A549 (cell line): ENCODE results near the gene PPP1R12B. TPM values are rescaled to one million over a fixed set of nuclear protein-coding genes. Genes with fewer than 3 reads are reported as not detected.
"Not testable (repeated sequence)": the region's sequence is repeated elsewhere in the genome, so short reads cannot be mapped to it uniquely, and the experiment has no call there.

Source experiments
- ATAC-seq, 2 experiments: fragments of 200-7000 bp in 1 of 2; fragments of >200 bp in 1 of 2; cut with Nextera tagmentation in 1 of 2; cut with Tn5 transposase in 1 of 2; 3 replicates each; pipeline versions ENCODE4 v1.8.0 to v1.9.1; 2018 to 2020; ENCODE audit warnings: mild to moderate bottlenecking in 1 of 2, moderate library complexity in 1 of 2
- CTCF ChIA-PET: fragments of 300-600 bp; sonication (Branson Sonifier 250); formaldehyde crosslinking; extraction: SDS; loops from one replicate; lab custom pipeline; 2021; ENCODE audit warnings: antibody characterized with exemption, inconsistent platforms; lab: Yijun Ruan, JAX
- POLR2A ChIA-PET: fragments of 350-600 bp; formaldehyde crosslinking; extraction: SDS; loops from one replicate; lab custom pipeline; 2021; ENCODE audit warnings: antibody characterized with exemption, inconsistent platforms; lab: Yijun Ruan, JAX
- DNase-seq, 2 experiments: peaks; one replicate each; pipeline versions ENCODE4 v3.0.0 to v3.0.0-alpha.2; 2011 to 2016; ENCODE audit warnings: low read depth in 1 of 2, low spot score in 1 of 2
- FAIRE-seq: peaks from 2 replicates; lab custom pipeline; 2011; peaks lifted over from hg19 to GRCh38; lab: Jason Lieb, UNC
- H3K27ac ChIP-seq, 2 experiments: fragments of >200 bp; sonication (Bioruptor Twin); formaldehyde crosslinking; 3 replicates each; pipeline ENCODE4 v1.5.1; 2016 to 2017
- H3K4me1 ChIP-seq: fragments of >200 bp; sonication (Bioruptor Twin); formaldehyde crosslinking; 3 replicates; pipeline ENCODE4 v1.6.1; 2016
- H3K4me2 ChIP-seq: fragments of >200 bp; sonication (Bioruptor Twin); formaldehyde crosslinking; 3 replicates; pipeline ENCODE4 v1.6.1; 2016
- H3K4me3 ChIP-seq: fragments of >200 bp; sonication (Bioruptor Twin); formaldehyde crosslinking; 3 replicates; pipeline ENCODE4 v1.5.1; 2016
- H3K9me3 ChIP-seq: fragments of >200 bp; sonication (Bioruptor Twin); formaldehyde crosslinking; 3 replicates; pipeline ENCODE4 v1.6.1; 2016
- CEBPB ChIP-seq, 2 experiments: fragments of >200 bp in 1 of 2; sonication (Bioruptor Twin) in 1 of 2; formaldehyde crosslinking in 1 of 2; IDR thresholded peaks; 2 replicates each; pipeline ENCODE4 v1.6.1; 2012 to 2016
- CHD2 ChIP-seq: fragments of 150-350 bp; IDR thresholded peaks from 2 replicates; pipeline ENCODE4 v1.6.1; 2014; ENCODE audit warnings: low read length; ENCODE audit not compliant: partially characterized antibody
- CTCF ChIP-seq: fragments of >200 bp; sonication (Bioruptor Twin); formaldehyde crosslinking; IDR thresholded peaks from 3 replicates; pipeline ENCODE4 v1.5.1; 2016
- FOXS1 ChIP-seq: fragments of 250-450 bp; sonication (Bioruptor Pico); IDR thresholded peaks from 2 replicates; pipeline ENCODE4 v1.5.0; 2020; ENCODE audit warnings: mild to moderate bottlenecking, moderate library complexity
- HOXA7 ChIP-seq: fragments of 250-450 bp; sonication (Bioruptor Pico); IDR thresholded peaks from 2 replicates; pipeline ENCODE4 v1.5.0; 2020; ENCODE audit warnings: mild to moderate bottlenecking, moderate library complexity
- HOXB5 ChIP-seq: fragments of 250-450 bp; sonication (Bioruptor Pico); IDR thresholded peaks from 2 replicates; pipeline ENCODE4 v1.5.0; 2020; ENCODE audit warnings: mild to moderate bottlenecking, moderate library complexity
- RAD21 ChIP-seq, 2 experiments: fragments of >200 bp in 1 of 2; sonication (Bioruptor Twin) in 1 of 2; formaldehyde crosslinking in 1 of 2; IDR thresholded peaks in 1 of 2; conservative IDR thresholded peaks in 1 of 2; 2 replicates in 1 of 2; 3 replicates in 1 of 2; pipeline ENCODE4 v1.6.1; 2012 to 2018; ENCODE audit warnings: inconsistent platforms in 1 of 2
- SMC3 ChIP-seq: fragments of >200 bp; sonication (Bioruptor Twin); formaldehyde crosslinking; IDR thresholded peaks from 3 replicates; pipeline ENCODE4 v1.6.1; 2018; ENCODE audit warnings: inconsistent platforms
- ZC3H11A ChIP-seq: fragments of 450-650 bp; IDR thresholded peaks from 2 replicates; pipeline ENCODE4 v1.6.1; 2014; ENCODE audit warnings: antibody characterized with exemption, mild to moderate bottlenecking
- ZFP36 ChIP-seq: fragments of 450-650 bp; IDR thresholded peaks from 2 replicates; pipeline ENCODE4 v1.6.1; 2014; ENCODE audit warnings: borderline replicate concordance; ENCODE audit not compliant: partially characterized antibody
- WGBS: methylation state at CpG from one replicate; pipeline ENCODE4 v1.1.6; 2017; ENCODE audit errors: missing lambda C conversion rate; 5-methylcytosine and 5-hydroxymethylcytosine counted together
- polyA plus RNA-seq, 4 experiments: library from polyadenylated mRNA; depleted of rRNA in 3 of 4; stranded (reverse); fragments of >200 nt; fragmentation: RNase III in 1 of 4; extraction: RNeasy Plus Mini Kit Qiagen cat#74134 plus additional on column Dnase treatment in 1 of 4; gene quantifications; 2 replicates in 3 of 4; 3 replicates in 1 of 4; pipeline ENCODE4 v1.2.3, GENCODE V29; 2011 to 2017
- TF ChIP-seq, protein P1 (sequence below): fragments of 250-450 bp; sonication (Bioruptor Pico); IDR thresholded peaks from 2 replicates; pipeline ENCODE4 v1.5.0; 2020; ENCODE audit warnings: low read depth, mild to moderate bottlenecking, moderate library complexity

The PPP1R12B gene
- polyA plus RNA-seq, 2 of the 4 experiments (the other 2 are of a cell fraction): 3.3 to 12.1 TPM

- H3K4me3 ChIP-seq, POLR2A ChIA-PET, H3K27ac ChIP-seq, H3K4me2 ChIP-seq, DNase-seq, FAIRE-seq: not testable (repeated sequence)
- CTCF ChIA-PET: interaction anchor here (0.6 to 4.0 kb wide), 7 partner anchors 13 to 433 kb away, joined by 3 to 25 read pairs (median 3); no protein-coding TSS in a partner anchor
- WGBS: 88% methylated on average over 11 of the region's 11 CpGs
- peaks cover 22% of the 10 kb centered on the region for H3K4me1 ChIP-seq
- peak; percentile 58 to 62; a peak in 4 of 6 replicates for ATAC-seq
- TF ChIP-seq CTCF (peak; percentile 51), SMC3 (peak; percentile 47), RAD21 (conservative IDR thresholded peaks at IDR 0.05 in 1 of 2, IDR thresholded peaks at IDR 0.05 in 1 of 2) (peak; percentile 44 to 55; a peak in 4 of 5 replicates)
- TF ChIP-seq, all 56 proteins: peak for 3; not testable (repeated sequence) for 53
- H3K9me3 ChIP-seq: not testable (repeated sequence)
Observed at GRCh38 chr1:202614363-202615207, 266.1 kb downstream of the PPP1R12B start.

- peak overlapping the region in 1 of 2 experiments; percentile 27; a peak in 1 of 6 replicates for H3K27ac ChIP-seq
Observed at GRCh38 chr1:202615208-202615500, 266.7 kb downstream of the PPP1R12B start.

GRCh38 chr1:202615501-202616354, 267.2 kb downstream of the PPP1R12B start:
- 79% methylated on average over 10 of the region's 11 CpGs for WGBS
- Histone ChIP-seq H3K4me1 (peaks cover 24% of the 10 kb centered on the region), H3K4me2 (no peak overlapping the region), H3K27ac (peak overlapping the region in 1 of 2 experiments; percentile 27; a peak in 1 of 6 replicates), H3K9me3 (no peaks in the 10 kb centered on the region), H3K4me3 (no peak overlapping the region)
- no peak for DNase-seq
- no peak for TF ChIP-seq CHD2
- FAIRE-seq: no peak
- ChIA-PET POLR2A (no interaction called here), CTCF (interaction anchor here (1.0 to 4.0 kb wide), 6 partner anchors 10 to 139 kb away, joined by 3 to 25 read pairs (median 4); no protein-coding TSS in a partner anchor)
- ATAC-seq: peak in 1 of 2 experiments; percentile 28; a peak in 2 of 6 replicates

More at GRCh38 chr1:202615208-202615500, 266.7 kb downstream of the PPP1R12B start:
- WGBS: 83% methylated on average over 1 of the region's 1 CpG
- H3K4me3 ChIP-seq, DNase-seq, H3K4me2 ChIP-seq, H3K9me3 ChIP-seq, POLR2A ChIA-PET, FAIRE-seq: not testable (repeated sequence)
- peaks cover 24% of the 10 kb centered on the region for H3K4me1 ChIP-seq
- ATAC-seq: peak in 1 of 2 experiments; percentile 23; a peak in 2 of 6 replicates
- CTCF ChIA-PET: interaction anchor here (1.0 to 4.0 kb wide), 5 partner anchors 14 to 139 kb away, joined by 3 to 25 read pairs (median 3); no protein-coding TSS in a partner anchor

DNA sequence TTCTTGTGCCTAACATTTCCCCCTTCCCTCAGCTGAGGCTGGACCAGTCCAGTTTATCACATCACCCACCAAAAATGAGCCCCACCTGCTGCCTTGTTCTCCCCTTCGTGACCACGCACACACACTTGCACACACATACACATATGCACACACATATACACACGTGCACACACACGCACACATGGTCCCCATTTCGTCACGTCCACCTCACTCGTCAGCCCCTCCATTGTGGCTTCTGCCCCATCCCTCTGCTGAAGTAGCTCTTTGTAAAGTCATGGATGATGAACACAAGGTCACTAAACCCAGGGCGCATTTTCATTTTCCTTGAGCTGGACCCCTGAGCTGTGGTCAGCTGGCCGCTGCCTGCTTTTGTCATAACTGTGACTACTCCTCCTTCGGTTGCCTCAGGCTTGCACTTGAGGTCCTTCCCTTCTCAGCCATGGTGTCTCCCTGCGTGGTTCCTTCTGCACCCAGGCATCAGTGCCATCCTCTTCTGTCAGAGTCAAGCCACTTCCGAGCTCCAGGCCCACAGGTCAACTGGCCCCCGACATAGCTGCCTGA, 267.9 kb downstream of the PPP1R12B start:
- FAIRE-seq: no peak
- H3K27ac ChIP-seq: no peak overlapping the region

GRCh38 chr1:202619012-202619411, 270.5 kb downstream of the PPP1R12B start:
- POLR2A ChIA-PET, FAIRE-seq, H3K9me3 ChIP-seq, ATAC-seq, H3K4me3 ChIP-seq, DNase-seq: not testable (repeated sequence)
- H3K4me2 ChIP-seq: peak overlapping the region; percentile 42; the same call in 2 of the 3 replicates
- peak overlapping the region in 1 of 2 experiments; percentile 38; a peak in 1 of 6 replicates for H3K27ac ChIP-seq
- CTCF ChIA-PET: interaction anchor here (1.1 to 1.2 kb wide), 2 partner anchors 45 to 56 kb away, joined by 3 read pairs; no protein-coding TSS in a partner anchor
- 98% methylated on average over 10 of the region's 11 CpGs for WGBS
- H3K4me1 ChIP-seq: peaks cover 36% of the 10 kb centered on the region

More for the DNA sequence above, 267.9 kb downstream of the PPP1R12B start:
- POLR2A ChIA-PET: no interaction called here
- no peaks in the 10 kb centered on the region for H3K9me3 ChIP-seq
- no peak for TF ChIP-seq FOXS1 (CRISPR knock-in tag)
- no peak for TF ChIP-seq ZC3H11A
- TF ChIP-seq, protein P1, sequence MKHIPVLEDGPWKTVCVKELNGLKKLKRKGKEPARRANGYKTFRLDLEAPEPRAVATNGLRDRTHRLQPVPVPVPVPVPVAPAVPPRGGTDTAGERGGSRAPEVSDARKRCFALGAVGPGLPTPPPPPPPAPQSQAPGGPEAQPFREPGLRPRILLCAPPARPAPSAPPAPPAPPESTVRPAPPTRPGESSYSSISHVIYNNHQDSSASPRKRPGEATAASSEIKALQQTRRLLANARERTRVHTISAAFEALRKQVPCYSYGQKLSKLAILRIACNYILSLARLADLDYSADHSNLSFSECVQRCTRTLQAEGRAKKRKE (CRISPR knock-in tag): no peak
- no peak for TF ChIP-seq HOXB5 (CRISPR knock-in tag)
- no peak for TF ChIP-seq ZFP36
- TF ChIP-seq HOXA7: no peak
- TF ChIP-seq CEBPB (IDR thresholded peaks at IDR 0.05): no peak
- H3K4me3 ChIP-seq: no peak overlapping the region
- ATAC-seq (no peak), DNase-seq (no peak)
- H3K4me1 ChIP-seq: peaks cover 24% of the 10 kb centered on the region
- WGBS: 94% methylated on average over 12 of the region's 13 CpGs
- H3K4me2 ChIP-seq: no peak overlapping the region
- CTCF ChIA-PET: interaction anchor here (1.3 to 4.0 kb wide), 3 partner anchors 9 to 18 kb away, joined by 3 to 25 read pairs (median 8); no protein-coding TSS in a partner anchor
